GM06990 (cell line): ENCODE data around the gene LTBP2.

Source experiments
- DNase-seq: peaks from one replicate; pipeline ENCODE4 v3.0.0-alpha.2; 2011; ENCODE audit not compliant: insufficient read length; ENCODE audit errors: extremely low read depth
- H3K27me3 ChIP-seq: replicated peaks from 2 replicates; pipeline ENCODE4 v1.6.0; 2011; ENCODE audit warnings: low read length; ENCODE audit not compliant: control insufficient read depth, insufficient read depth
- H3K36me3 ChIP-seq: 2 replicates; pipeline ENCODE4 v1.5.1; 2011; ENCODE audit warnings: low read length; ENCODE audit not compliant: control insufficient read depth, insufficient read depth
- H3K4me3 ChIP-seq: replicated peaks from 2 replicates; pipeline ENCODE4 v1.5.1; 2011; ENCODE audit warnings: low read depth, mild to moderate bottlenecking, control low read depth, low read length
- CTCF ChIP-seq: IDR thresholded peaks from 2 replicates; pipeline ENCODE4 v1.5.1; 2011; ENCODE audit warnings: low read length, control low read depth, mild to moderate bottlenecking, inconsistent platforms; ENCODE audit not compliant: insufficient read depth, poor library complexity, severe bottlenecking

The LTBP2 gene

GRCh38 chr14:74596741-74597450 lies 15.1 kb downstream of the LTBP2 start:
- H3K27me3 ChIP-seq = no peaks in the 10 kb centered on the region
- no peaks in the 10 kb centered on the region for H3K36me3 ChIP-seq
- no peak overlapping the region for H3K4me3 ChIP-seq
- no peak for TF ChIP-seq CTCF
- no peak for DNase-seq

DNA sequence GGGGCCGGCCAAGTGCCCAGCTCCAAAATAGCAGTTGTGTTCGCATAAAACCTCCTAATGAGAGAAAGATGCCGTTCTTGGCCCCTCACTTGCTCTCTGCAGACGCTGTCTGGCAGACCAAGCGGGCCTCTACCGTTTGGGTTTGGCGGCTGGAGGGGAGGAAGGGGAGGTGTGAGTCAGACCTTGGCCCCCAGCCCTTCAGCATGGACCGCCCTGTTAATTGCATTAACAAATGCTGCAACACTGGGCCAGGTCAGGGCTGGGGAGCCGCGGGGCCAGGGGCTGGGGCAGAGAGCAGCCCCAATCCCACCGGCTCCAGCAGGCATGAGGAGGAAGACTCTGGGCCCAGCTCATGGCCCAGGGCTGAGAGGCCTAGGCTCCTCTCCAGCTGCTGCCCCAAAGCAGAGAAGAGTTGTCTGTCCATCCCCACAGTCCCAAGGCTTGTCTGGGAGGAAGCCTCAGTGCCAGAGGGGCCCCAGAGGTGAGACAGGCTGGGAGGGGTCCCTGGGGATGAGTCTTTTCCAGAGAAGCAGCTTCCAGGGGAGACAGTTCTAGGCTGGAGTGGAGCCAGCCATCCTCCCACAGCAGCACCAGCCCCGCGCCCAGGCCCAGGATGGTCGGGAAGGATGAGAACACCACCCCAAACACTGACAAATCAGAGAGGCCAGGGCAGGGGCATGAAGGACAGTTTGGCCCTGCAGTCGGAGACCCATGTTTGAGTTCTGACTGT lies 16.9 kb downstream of the LTBP2 start:
- Histone ChIP-seq H3K27me3 (no peaks in the 10 kb centered on the region), H3K4me3 (no peak overlapping the region), H3K36me3 (no peaks in the 10 kb centered on the region)
- DNase-seq = no peak
- TF ChIP-seq CTCF = no peak

DNA sequence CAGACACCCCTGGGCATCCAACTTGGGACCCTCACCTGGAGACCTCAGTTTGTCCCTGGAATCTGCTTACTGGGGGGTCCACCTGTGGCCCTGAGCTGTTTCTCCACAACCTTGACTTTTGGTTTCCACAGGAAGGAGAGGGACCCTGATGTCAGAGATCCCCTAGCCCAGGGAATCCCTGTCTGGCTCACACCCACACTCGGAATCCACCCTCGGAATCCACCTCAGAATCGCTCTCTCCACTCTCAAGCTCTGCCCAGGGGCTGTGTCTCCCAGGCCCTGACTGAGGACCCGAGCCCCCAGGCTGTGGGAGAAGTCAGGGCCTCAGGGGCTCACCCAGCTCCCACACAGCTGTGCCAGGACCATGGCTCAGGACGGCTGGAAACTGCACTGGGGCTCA lies 17.4 kb downstream of the LTBP2 start:
- no peak for TF ChIP-seq CTCF
- Histone ChIP-seq H3K4me3 (no peak overlapping the region), H3K27me3 (no peaks in the 10 kb centered on the region), H3K36me3 (no peaks in the 10 kb centered on the region)
- DNase-seq = no peak

GRCh38 chr14:74594029-74594428 lies 18.0 kb downstream of the LTBP2 start:
- no peak for TF ChIP-seq CTCF
- H3K27me3 ChIP-seq = no peaks in the 10 kb centered on the region
- no peak for DNase-seq
- H3K4me3 ChIP-seq = no peak overlapping the region
- H3K36me3 ChIP-seq = no peaks in the 10 kb centered on the region

DNA sequence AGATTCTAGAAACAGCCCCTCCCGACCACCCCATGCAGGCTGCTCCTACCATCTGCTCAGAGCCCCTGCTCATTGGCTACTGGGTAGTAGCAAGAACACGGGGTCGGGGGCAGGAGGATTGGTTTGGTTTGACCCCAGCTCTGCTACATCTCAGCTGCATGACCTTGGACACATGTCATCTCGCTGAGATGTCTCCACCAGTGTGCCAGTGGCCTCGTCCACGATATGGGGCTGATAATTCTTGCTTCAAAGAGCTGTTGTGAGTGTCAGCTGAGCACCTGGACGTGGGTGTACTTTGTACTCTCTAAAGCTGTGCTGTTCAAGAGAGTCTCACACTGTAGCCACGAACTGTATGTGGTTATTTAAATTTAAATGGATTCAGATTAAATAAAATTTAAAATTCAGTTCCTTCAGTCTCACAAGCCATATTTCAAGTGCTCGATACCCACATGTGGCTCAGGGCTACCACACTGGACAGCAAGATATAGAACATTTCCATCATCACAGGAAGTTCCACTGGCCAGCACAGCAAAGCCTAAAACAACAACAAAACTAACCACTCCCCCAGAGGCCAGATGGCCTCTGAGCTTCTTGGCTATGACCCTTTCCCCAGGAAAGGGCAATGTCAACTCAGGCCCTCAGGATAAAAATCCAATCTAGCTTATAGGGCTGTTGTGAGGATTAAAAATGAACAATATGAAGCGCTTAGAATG lies 18.6 kb downstream of the LTBP2 start:
- DNase-seq = no peak
- TF ChIP-seq CTCF = no peak
- H3K36me3 ChIP-seq = no peaks in the 10 kb centered on the region
- no peak overlapping the region for H3K4me3 ChIP-seq
- no peaks in the 10 kb centered on the region for H3K27me3 ChIP-seq
